ENCODE measurements around the gene DNAJC9.

Gene DNAJC9

GRCh38 chr10:73239908-73240307 is 7.1 kb downstream of the DNAJC9 start:
- DNase-seq: no peak

GRCh38 chr10:73238990-73239566 is 8.0 kb downstream of the DNAJC9 start:
- no peak for DNase-seq

- no peak for DNase-seq
Observed at GRCh38 chr10:73234695-73235094, 12.4 kb downstream of the DNAJC9 start.

GRCh38 chr10:73233883-73234282 is 13.2 kb downstream of the DNAJC9 start:
- no peak for DNase-seq

DNA sequence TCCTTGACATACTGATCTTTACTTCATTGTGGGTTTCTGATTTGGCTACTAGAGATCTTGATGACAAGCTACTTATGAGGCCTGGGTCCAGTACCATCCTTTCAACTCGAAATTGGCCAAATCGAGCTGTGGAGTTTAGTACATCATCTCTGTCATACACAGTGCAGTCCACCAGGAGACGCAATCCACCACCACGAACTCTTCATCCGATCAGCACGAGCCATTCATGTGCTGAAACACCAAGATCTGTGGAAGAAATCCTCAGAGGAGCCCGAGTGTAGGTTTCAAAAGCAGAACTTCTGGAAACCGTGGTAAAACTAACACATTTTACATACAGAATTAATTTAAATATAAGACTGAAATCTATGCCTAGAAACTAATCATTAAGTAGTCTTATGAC is 14.2 kb downstream of the DNAJC9 start:
- DNase-seq: no peak

- DNase-seq: no peak
Observed at GRCh38 chr10:73229567-73229966, 17.5 kb downstream of the DNAJC9 start.

GRCh38 chr10:73228247-73228646 is 18.8 kb downstream of the DNAJC9 start:
- DNase-seq: no peak

DNA sequence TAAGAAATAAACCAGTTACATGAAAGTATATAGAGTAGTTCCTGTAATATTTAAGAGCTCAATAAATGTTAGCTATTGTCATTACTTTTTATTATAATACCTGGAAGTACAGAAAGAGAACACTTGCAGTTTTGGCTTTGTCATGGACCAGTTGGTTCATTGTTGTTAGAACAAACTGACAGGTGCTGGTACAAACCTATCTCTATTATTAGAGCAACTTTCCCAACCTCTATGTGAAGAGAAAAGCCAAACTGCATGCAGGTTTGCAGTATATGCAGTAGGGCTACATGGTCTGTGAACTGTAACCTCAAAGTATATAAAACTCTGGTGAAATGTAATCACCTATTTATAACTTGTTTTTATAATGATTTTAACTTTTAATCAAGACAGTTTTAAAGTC is 20.4 kb downstream of the DNAJC9 start:
- no peak for DNase-seq

- no peak for DNase-seq
Observed at GRCh38 chr10:73225518-73225917, 21.5 kb downstream of the DNAJC9 start.

- no peak for DNase-seq
Observed at GRCh38 chr10:73220989-73221388, 26.1 kb downstream of the DNAJC9 start.

DNA sequence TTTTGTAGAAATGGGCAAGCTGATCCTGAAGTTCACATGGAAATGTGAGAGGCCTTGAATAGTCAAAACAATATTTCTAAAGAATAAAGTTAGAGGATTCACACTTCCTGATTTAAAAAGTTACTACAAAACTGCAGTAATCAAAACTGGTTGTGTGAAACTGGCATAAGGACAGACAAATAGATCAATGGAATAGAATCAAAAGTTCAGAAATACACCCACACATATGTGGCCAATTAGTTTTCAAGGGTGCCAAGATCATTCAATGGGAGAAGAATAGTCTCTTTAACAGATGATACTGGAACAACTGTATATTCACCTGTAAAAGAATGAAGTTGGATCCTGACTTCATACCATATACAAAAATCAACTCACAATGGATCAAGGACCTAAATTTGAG is 27.7 kb downstream of the DNAJC9 start:
- no peak for DNase-seq

DNA sequence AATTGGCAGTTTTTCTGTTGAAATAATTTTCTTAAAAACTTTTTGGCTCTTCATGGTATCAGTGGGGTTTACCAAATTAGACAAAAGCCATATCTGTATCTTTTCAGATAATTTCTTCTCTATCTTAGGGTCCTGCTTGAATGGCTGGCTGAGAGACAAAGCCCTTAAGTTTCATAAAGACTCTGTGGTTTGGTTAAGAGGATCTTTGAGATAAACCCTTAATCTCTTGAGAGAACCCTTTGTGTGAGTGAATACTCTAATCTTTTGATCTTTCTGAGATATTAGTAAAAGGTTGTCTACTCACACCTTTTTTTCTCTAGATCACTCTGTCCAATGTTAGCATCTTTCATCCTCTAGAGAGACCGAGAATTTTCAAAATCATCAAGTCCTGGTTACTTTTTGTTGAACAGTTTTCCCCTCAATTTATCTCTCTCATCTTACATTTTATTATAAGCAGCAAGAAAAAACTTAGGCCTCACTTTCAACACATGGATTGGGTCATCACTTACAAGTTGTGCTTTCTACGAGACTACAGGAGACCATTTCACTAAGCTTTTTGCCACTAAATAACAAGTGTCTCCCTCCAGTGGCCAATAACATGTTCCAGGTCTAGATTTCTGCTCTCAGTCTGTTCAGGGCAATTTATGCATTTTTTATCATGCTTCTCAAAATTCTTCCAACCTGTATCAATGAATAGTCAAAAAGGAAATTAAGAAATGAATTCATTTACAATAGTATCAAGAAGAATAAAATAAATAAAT is 28.4 kb downstream of the DNAJC9 start:
- no peak for DNase-seq

DNA sequence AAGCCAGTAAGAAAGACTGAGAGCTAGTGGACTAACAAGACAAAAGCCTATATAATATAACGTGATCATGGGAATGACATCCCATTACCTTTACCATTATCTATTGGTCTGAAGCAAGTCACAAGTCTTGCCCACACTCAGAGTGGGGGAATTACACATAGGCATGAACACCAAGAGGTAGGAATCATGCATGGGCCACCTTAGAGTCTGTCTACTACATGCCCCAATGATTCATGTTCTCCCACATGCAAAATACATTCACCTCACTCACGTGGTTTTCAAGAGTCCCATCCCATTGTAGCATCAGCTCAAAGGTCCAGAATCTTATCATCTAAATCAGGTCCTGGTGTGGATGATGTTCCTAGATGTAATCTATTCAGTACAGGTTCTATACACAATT is 29.4 kb downstream of the DNAJC9 start:
- DNase-seq: no peak

DNA sequence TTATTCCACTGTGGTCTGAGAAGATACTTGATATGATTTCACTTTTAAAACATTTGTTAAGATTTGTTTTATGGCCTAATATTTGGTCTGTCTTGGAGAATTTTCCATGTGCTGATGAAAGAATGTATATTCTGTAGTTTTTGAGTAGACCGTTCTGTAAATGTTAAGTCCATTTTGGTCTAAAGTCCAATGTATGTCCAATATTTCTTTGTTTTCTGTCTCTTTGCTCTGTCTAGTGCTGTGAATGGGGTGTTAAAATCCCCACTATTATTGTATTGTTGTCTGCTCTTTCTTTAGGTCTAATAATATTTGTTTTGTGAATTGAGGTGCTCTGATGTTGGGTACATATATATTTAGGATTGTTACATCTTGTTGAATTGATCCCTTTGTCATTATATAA is 31.3 kb downstream of the DNAJC9 start:
- DNase-seq: no peak

DNA sequence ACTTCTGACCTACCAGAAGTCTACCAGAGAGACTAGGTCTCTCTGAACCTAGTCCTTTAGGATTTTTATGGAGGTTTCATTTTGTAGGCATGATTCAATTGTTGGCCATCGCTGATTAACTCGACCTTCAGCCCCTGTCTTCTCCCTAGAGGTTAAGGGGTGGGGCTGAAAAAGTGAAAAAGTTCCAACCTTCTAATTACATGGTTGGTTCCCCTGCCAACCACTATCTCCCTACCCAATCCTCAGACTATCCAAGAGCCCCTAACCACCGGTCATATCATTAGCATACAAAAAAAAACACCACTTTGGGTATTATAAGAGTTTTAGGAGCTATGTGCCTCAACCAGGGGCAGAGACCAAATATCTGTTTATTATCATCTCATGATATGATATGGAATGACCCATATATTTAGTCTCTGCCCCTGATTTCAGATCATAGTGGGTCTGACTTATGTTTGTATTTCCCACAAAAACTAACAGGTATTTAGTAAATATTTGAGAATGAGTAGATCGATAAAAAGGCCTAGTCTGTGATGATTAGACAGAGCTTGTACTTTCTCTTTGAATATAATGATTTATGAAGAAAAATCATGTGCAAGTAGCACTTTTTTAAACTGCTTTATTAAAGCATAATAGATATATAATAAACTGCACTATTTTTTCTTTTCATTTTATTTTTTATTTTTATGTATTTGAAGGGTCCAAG is 35.8 kb downstream of the DNAJC9 start:
- DNase-seq: no peak

DNA sequence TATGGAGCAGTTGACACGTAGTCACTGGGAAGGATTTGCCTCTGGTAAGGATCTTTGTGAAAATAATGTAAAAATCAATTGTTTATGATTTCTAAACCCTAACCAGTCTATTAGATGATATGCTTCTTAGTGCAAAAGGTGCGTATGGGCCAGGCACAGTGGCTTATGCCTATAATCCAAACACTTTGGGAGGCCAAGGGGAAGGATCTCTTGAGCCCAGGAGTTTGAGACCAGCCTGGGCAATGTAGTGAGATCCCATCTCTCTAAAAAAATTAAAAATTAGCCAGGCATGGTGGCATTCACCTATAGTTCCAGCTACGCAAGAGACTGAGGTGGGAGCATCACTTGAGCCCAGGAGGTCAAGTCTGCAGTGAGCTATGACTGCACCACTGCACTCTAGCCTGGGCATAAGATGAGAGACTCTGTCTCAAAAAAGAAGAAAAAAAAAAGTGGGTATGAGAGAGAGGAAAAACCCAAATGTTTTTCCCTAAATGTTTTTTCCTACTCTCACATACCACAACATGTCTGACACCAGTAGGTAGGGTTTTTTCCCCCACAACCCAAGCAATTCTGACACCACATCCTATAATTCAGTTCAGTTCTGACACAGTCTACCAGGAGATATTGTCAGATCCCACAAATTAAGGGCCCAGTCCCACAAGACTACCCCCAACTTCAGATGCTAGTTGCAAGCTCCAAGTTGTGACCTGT is 36.5 kb downstream of the DNAJC9 start:
- DNase-seq: no peak

GRCh38 chr10:73209705-73210104 is 37.4 kb downstream of the DNAJC9 start:
- DNase-seq: no peak

GRCh38 chr10:73207883-73208282 is 39.2 kb downstream of the DNAJC9 start:
- no peak for DNase-seq

- no peak for DNase-seq
Observed at GRCh38 chr10:73206385-73206784, 40.7 kb downstream of the DNAJC9 start.

GRCh38 chr10:73205890-73206289 is 41.2 kb downstream of the DNAJC9 start:
- no peak for DNase-seq

DNA sequence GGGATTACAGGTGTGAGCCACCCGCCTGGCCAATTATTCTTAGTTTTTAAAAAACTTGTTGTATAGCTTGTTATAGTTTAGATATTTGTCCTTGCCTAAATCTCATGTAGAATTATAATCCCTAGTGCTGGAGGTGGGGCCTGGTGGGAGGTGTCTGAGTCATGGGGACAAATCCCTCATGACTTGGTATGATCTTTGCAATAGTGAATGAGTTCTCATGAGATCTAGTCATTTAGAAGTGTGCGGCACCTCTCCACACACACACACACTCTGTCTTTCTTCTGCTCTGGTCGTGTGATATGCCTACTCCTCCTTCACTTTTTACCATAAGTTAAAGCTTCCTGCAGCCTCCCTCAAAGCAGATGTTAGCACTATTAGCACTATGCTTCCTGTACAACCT is 42.0 kb downstream of the DNAJC9 start:
- DNase-seq: no peak
